Brain microvascular endothelial cell (primary cell): Measurements from ENCODE around the gene SPSB1.

Source experiments
- DNase-seq: peaks from one replicate; pipeline ENCODE4 v3.0.0-alpha.2; 2020
- H3K27ac ChIP-seq: fragments of 250-450 bp; sonication (Bioruptor Pico); 2 replicates; pipeline ENCODE4 v1.5.1; 2020; ENCODE audit warnings: mild to moderate bottlenecking, moderate library complexity
- H3K27me3 ChIP-seq: fragments of 250-450 bp; sonication (Bioruptor Pico); replicated peaks from 2 replicates; pipeline ENCODE4 v1.5.1; 2020; ENCODE audit warnings: mild to moderate bottlenecking
- H3K36me3 ChIP-seq: fragments of 250-450 bp; sonication (Bioruptor Pico); replicated peaks from 2 replicates; pipeline ENCODE4 v1.5.1; 2020; ENCODE audit warnings: mild to moderate bottlenecking
- H3K4me3 ChIP-seq: 2 replicates; pipeline ENCODE4 v1.5.1; 2011; ENCODE audit warnings: low read depth, mild to moderate bottlenecking, control low read depth, low read length, moderate library complexity
- in situ Hi-C: cut with HindIII; loops from 2 replicates; pipeline ENCODE4 v1.10.0; 2017; ENCODE audit warnings: low sequenced_read_pairs, low pct_ligation_motif_present
- TF ChIP-seq, protein P1 (sequence below): IDR thresholded peaks from 2 replicates; pipeline ENCODE4 v1.5.1; 2011; ENCODE audit warnings: low read depth, mild to moderate bottlenecking, moderate library complexity, low read length, control low read depth, inconsistent platforms; ENCODE audit errors: missing control alignments

SPSB1 gene

DNA sequence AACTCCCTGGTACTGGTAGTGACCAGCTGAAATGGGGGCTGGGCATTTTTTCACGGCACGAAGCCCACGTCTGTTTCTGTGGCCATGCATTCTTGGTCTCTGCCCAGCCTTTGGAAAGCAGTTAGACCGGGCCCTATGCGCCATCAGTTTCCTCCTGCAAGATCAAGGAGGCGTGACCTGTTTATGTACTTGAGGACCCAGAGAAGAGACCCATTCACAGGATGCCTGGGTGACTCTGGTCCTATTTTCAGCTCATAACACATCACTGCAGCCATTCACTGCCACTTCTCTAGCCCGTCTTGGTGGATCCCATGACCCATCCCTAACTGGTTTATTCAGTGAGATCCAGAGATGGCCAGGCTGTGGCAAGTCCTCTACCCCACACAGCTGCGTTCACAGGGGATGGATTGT, 70.4 kb downstream of the SPSB1 start:
- in situ Hi-C loops, result no loop called here
- peaks cover 27% of the 10 kb centered on the region for H3K36me3 ChIP-seq
- TF ChIP-seq, protein P1, sequence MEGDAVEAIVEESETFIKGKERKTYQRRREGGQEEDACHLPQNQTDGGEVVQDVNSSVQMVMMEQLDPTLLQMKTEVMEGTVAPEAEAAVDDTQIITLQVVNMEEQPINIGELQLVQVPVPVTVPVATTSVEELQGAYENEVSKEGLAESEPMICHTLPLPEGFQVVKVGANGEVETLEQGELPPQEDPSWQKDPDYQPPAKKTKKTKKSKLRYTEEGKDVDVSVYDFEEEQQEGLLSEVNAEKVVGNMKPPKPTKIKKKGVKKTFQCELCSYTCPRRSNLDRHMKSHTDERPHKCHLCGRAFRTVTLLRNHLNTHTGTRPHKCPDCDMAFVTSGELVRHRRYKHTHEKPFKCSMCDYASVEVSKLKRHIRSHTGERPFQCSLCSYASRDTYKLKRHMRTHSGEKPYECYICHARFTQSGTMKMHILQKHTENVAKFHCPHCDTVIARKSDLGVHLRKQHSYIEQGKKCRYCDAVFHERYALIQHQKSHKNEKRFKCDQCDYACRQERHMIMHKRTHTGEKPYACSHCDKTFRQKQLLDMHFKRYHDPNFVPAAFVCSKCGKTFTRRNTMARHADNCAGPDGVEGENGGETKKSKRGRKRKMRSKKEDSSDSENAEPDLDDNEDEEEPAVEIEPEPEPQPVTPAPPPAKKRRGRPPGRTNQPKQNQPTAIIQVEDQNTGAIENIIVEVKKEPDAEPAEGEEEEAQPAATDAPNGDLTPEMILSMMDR, result no peak

DNA sequence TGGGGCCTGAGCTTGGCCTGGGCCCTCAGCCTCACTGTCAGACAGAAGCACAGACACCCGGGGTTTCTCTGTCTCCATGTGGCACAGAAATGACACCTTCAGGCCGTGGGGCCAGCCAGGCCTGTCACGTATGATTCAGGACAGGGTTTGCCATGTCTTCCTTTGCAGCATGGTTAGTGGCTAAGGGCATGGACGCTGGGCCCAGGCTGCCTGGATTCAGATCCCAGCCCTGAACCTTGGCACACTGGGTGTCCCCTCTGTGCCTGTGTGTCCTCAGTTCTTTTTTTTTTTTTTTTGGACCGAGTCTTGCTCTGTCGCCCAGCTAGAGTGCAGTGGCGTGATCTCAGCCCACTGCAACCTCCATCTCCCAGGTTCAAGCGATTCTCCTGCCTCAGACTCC, 73.6 kb downstream of the SPSB1 start:
- Histone ChIP-seq H3K4me3 (no peak overlapping the region), H3K27ac (no peak overlapping the region), H3K36me3 (peaks cover 24% of the 10 kb centered on the region), H3K27me3 (no peaks in the 10 kb centered on the region)
- DNase-seq, result no peak
- in situ Hi-C loops, result no loop called here
- TF ChIP-seq, protein P1, result no peak

More for the DNA sequence above, 70.4 kb downstream of the SPSB1 start:
- no peak for DNase-seq
- Histone ChIP-seq H3K27me3 (no peaks in the 10 kb centered on the region), H3K4me3 (no peak overlapping the region), H3K27ac (no peak overlapping the region)

DNA sequence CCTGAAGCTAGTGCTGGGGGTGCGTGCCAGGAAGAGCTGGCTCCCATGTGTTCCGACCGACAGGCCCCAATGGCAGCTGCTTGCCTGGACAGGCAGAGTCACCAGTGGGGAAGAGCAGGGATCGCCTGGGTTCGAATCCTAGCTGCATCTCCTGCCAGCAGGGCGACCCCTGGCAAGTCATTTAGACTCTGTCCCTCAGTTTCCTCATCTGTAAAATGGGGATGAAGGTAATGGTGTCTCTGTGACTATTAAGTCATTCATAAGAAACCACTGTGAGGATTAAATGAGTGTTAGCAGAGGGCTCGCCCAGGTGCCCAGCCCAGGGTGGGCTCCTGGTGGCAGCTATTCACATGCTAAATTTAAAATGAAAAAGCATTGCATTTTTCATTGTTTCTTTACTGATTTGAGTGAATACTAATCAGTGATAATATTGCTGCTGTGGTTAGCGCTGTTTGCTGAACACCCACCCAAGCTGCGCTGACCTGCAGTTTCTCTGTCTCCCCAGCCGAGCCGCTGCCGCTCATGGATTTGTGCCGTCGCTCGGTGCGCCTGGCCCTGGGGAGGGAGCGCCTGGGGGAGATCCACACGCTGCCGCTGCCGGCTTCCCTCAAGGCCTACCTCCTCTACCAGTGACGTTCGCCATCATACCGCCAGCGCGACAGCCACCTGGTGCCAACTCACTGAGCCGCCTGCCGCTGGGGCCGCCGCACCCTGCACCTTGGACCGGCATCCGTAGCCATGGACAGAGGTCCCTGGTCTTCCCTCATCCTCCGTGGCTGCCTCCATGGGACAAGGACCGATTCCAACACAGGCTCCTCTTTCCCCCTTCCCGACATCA, 74.5 kb downstream of the SPSB1 start:
- no peak for DNase-seq
- no peak overlapping the region for H3K4me3 ChIP-seq
- peaks cover 24% of the 10 kb centered on the region for H3K36me3 ChIP-seq
- TF ChIP-seq, protein P1, result no peak
- H3K27me3 ChIP-seq, result no peaks in the 10 kb centered on the region
- in situ Hi-C loops, result no loop called here
- no peak overlapping the region for H3K27ac ChIP-seq

DNA sequence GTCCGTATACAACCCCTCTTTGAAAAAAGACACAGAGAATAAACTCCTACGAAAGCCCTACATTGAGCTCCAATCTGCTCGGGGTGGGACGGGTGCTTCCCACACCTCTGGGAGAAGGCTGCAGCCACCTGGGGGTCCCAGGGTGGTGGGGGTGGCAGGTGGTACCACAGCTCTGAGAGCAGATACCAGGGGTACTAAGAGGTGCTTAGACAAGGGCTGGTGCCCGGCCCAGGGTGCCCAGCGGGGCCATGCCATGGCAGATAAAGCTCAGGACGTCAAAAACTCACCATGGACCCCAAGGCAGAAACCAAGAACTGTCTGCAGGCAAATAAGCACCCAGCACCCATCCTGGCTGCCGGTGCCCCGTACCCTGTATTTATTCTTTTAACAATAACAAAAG, 75.1 kb downstream of the SPSB1 start:
- no peak overlapping the region for H3K27ac ChIP-seq
- H3K36me3 ChIP-seq, result peaks cover 20% of the 10 kb centered on the region
- in situ Hi-C loops, result no loop called here
- DNase-seq, result no peak
- H3K27me3 ChIP-seq, result no peaks in the 10 kb centered on the region
- TF ChIP-seq, protein P1, result no peak
- H3K4me3 ChIP-seq, result no peak overlapping the region

DNA sequence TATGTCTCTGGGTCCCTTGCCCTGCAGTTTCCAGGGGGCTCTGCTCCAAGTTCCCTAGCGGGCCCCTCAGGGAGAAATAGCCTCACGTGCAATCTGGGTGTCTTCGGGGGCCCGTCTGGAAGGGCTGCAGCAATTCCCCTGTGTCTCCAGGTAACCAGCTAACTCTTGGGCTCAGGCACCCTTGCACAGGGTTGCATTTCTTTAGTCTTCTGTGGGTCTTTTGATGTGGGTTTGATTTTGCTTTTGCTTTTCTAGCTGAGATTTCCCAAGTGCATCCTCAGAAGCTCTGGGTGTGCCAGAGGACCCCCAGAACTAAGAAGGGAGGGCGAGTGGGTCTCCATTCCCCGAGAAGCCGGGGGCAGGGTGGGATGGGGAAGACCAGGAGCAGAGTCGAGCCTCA, 75.7 kb downstream of the SPSB1 start:
- TF ChIP-seq, protein P1, result no peak
- in situ Hi-C loops, result no loop called here
- no peak for DNase-seq
- H3K27ac ChIP-seq, result no peak overlapping the region
- H3K4me3 ChIP-seq, result no peak overlapping the region
- no peaks in the 10 kb centered on the region for H3K27me3 ChIP-seq
- H3K36me3 ChIP-seq, result peaks cover 20% of the 10 kb centered on the region
